Muscle layer of colon (tissue), 2 donors: Measurements from ENCODE around the gene TEAD4.

Experiments
- H3K27ac ChIP-seq: one replicate; pipeline ENCODE4 v1.7.0; 2013; ENCODE audit warnings: low read depth, mild to moderate bottlenecking, low read length, moderate library complexity
- H3K27me3 ChIP-seq, 2 donors: one replicate each; pipeline ENCODE4 v1.7.0; 2013; ENCODE audit warnings: low read length in 2 of 2, mild to moderate bottlenecking in 2 of 2; ENCODE audit not compliant: insufficient read depth in 2 of 2, control insufficient read depth in 1 of 2
- H3K36me3 ChIP-seq: one replicate; pipeline ENCODE4 v1.7.0; 2013; ENCODE audit warnings: mild to moderate bottlenecking, low read length; ENCODE audit not compliant: insufficient read depth
- H3K4me1 ChIP-seq: one replicate; pipeline ENCODE4 v1.7.0; 2013; ENCODE audit warnings: mild to moderate bottlenecking, low read length; ENCODE audit not compliant: insufficient read depth
- H3K4me3 ChIP-seq, 2 donors: one replicate each; pipeline ENCODE4 v1.7.0; 2013; ENCODE audit warnings: low read length in 2 of 2, low read depth in 1 of 2, mild to moderate bottlenecking in 1 of 2, moderate library complexity in 1 of 2
- H3K9ac ChIP-seq: one replicate; pipeline ENCODE4 v1.7.0; 2013; ENCODE audit warnings: low read length
- H3K9me3 ChIP-seq: one replicate; pipeline ENCODE4 v1.7.0; 2013; ENCODE audit warnings: mild to moderate bottlenecking, low read length
- donor health status: abdominal sarcoma.
- donor health status: Adenocarcinoma of cecum.

TEAD4 gene

GRCh38 chr12:3043406-3043805 lies 84.2 kb downstream of the TEAD4 start:
- Histone ChIP-seq H3K36me3 (no peaks in the 10 kb centered on the region), H3K4me1 (no peaks in the 10 kb centered on the region), H3K9me3 (no peaks in the 10 kb centered on the region), H3K4me3 (no peak overlapping the region), H3K27ac (no peak overlapping the region), H3K9ac (no peak overlapping the region), H3K27me3 (no peaks in the 10 kb centered on the region)

DNA sequence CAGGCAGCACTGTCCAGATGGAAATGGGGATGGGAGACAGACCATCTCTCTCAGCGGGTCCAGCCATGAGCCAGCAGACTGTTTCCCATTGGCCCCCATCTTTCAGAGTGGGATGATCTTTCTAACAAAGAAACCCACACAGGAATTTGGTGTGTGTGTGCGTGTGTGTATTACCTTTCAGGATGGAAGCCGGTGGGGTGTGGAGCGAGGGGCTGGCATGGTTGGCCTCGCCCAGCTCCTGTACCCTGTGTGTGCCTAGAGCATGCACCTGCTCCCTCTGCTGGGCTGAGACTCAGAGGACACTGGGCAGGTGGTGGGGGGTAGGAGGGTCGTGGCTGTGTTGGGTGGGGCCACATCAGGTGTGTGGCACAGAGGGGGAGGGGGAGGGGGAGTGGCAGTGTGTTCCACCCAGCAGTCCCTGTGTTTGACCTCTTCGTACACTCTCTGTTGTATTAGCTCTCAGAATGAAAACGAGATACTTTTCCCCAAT lies 85.0 kb downstream of the TEAD4 start:
- no peak overlapping the region for H3K27ac ChIP-seq
- no peaks in the 10 kb centered on the region for H3K9me3 ChIP-seq
- H3K4me3 ChIP-seq = no peak overlapping the region
- H3K4me1 ChIP-seq = no peaks in the 10 kb centered on the region
- H3K9ac ChIP-seq = no peak overlapping the region
- H3K27me3 ChIP-seq = no peaks in the 10 kb centered on the region
- H3K36me3 ChIP-seq = no peaks in the 10 kb centered on the region

- no peak overlapping the region for H3K4me3 ChIP-seq
- H3K9ac ChIP-seq = no peak overlapping the region
- no peaks in the 10 kb centered on the region for H3K27me3 ChIP-seq
- H3K27ac ChIP-seq = no peak overlapping the region
- H3K4me1 ChIP-seq = no peaks in the 10 kb centered on the region
- no peaks in the 10 kb centered on the region for H3K36me3 ChIP-seq
- no peaks in the 10 kb centered on the region for H3K9me3 ChIP-seq
Measured at GRCh38 chr12:3045494-3045893, 86.3 kb downstream of the TEAD4 start.

- no peaks in the 10 kb centered on the region for H3K27me3 ChIP-seq
- H3K27ac ChIP-seq = no peak overlapping the region
- no peaks in the 10 kb centered on the region for H3K36me3 ChIP-seq
- no peak overlapping the region for H3K4me3 ChIP-seq
- no peaks in the 10 kb centered on the region for H3K4me1 ChIP-seq
- H3K9me3 ChIP-seq = no peaks in the 10 kb centered on the region
- no peak overlapping the region for H3K9ac ChIP-seq
Measured at GRCh38 chr12:3045989-3046388, 86.8 kb downstream of the TEAD4 start.

DNA sequence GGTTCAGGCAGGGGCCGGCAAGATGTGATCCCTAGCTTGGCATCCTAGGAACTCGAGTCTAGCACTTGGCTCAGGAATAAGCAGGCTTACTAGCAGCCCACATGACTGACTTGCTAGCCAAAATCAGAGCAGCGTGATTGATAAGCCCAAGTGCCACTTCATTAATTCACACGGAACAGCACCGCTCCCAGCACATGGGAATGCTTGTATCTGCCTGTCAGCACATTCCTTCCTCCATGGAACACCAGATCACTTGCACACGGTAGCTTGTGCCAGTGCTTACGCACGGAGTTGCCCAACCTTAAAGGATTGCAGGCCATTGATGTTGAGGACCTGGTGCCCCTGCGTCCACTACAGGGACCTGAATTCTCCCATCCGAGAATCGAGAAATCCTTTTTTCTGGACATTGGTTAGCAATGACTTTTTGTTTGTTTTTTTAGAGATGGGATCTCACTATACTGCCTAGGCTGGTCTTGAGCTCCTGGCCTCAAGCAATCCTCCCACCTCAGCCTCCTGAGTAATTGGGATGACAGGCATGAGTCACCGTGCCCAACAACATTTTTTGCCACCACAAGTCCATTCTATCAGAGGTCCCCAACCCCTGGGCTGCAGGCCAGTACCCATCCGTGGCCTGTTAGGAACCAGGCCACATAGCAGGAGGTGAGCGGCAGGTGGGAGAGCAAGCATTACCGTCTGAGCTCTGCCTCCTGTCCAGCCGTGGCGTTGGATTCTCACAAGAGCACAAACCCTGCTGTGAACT lies 87.4 kb downstream of the TEAD4 start:
- Histone ChIP-seq H3K27ac (no peak overlapping the region), H3K4me3 (no peak overlapping the region), H3K9ac (no peak overlapping the region), H3K36me3 (no peaks in the 10 kb centered on the region), H3K4me1 (no peaks in the 10 kb centered on the region), H3K27me3 (no peaks in the 10 kb centered on the region), H3K9me3 (no peaks in the 10 kb centered on the region)

GRCh38 chr12:3047961-3048360 lies 88.8 kb downstream of the TEAD4 start:
- no peaks in the 10 kb centered on the region for H3K36me3 ChIP-seq
- H3K27ac ChIP-seq = no peak overlapping the region
- H3K9ac ChIP-seq = no peak overlapping the region
- H3K9me3 ChIP-seq = no peaks in the 10 kb centered on the region
- no peaks in the 10 kb centered on the region for H3K27me3 ChIP-seq
- H3K4me1 ChIP-seq = no peaks in the 10 kb centered on the region
- H3K4me3 ChIP-seq = no peak overlapping the region

GRCh38 chr12:3048540-3048939 lies 89.3 kb downstream of the TEAD4 start:
- H3K27ac ChIP-seq = no peak overlapping the region
- H3K4me3 ChIP-seq = no peak overlapping the region
- no peaks in the 10 kb centered on the region for H3K9me3 ChIP-seq
- H3K9ac ChIP-seq = no peak overlapping the region
- H3K27me3 ChIP-seq = no peaks in the 10 kb centered on the region
- no peaks in the 10 kb centered on the region for H3K4me1 ChIP-seq
- H3K36me3 ChIP-seq = no peaks in the 10 kb centered on the region

DNA sequence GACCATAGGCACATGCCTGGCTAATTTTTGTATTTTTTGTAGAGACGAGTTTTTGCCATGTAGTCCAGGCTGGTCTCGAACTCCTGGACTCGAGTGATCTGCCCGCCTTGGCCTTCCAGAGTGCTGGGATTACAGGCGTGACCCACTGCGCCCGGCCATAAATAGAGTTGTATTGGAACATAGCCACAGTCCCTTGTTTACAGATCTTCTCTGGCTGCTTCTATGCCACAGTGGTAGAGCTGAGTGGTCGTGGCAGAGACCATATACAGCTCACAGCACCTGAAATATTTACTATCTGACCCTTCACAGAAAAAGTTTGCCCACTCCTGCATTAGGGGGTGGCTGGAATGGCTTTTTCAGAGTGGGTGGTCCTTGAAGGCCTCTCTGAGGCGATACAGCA lies 90.0 kb downstream of the TEAD4 start:
- Histone ChIP-seq H3K36me3 (no peaks in the 10 kb centered on the region), H3K4me1 (no peaks in the 10 kb centered on the region), H3K27me3 (no peaks in the 10 kb centered on the region), H3K27ac (no peak overlapping the region), H3K9me3 (no peaks in the 10 kb centered on the region), H3K4me3 (no peak overlapping the region), H3K9ac (no peak overlapping the region)

DNA sequence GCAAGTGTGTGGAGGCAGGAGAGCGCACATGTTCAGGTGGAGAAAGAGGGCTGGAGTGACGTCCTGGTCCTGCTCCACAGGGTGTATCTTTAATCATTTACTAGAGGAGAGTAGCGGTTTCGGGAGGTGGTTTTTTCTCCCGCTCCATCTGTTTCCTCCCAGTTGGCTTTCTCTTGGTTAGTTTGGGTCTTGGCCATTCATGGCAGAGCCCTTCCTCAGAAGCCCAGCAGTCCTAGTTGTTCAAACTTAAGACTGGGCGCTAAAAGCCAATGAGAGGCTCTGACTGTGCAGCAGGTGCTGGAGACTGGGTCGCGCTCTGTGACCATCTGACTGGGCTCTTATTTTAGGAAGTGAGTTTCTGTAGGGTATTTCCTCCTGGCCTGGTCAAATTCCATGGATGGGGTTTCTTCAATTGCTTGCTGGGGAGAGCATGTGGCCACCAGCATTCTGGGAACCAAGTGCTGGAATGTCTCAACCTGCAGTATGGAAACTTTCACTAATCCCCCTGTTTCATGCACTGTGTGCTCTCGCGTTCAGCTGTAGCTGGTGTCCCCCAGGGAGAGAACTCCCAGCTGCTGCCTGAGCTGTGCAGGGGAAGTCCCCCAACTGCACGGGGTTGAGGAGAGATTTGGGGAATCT lies 90.5 kb downstream of the TEAD4 start:
- no peaks in the 10 kb centered on the region for H3K27me3 ChIP-seq
- H3K27ac ChIP-seq = no peak overlapping the region
- H3K9ac ChIP-seq = no peak overlapping the region
- H3K36me3 ChIP-seq = no peaks in the 10 kb centered on the region
- H3K4me3 ChIP-seq = no peak overlapping the region
- no peaks in the 10 kb centered on the region for H3K9me3 ChIP-seq
- no peaks in the 10 kb centered on the region for H3K4me1 ChIP-seq

- H3K4me3 ChIP-seq = no peak overlapping the region
- no peak overlapping the region for H3K9ac ChIP-seq
- H3K27me3 ChIP-seq = no peaks in the 10 kb centered on the region
- no peaks in the 10 kb centered on the region for H3K9me3 ChIP-seq
- peaks cover 15% of the 10 kb centered on the region for H3K4me1 ChIP-seq
- no peaks in the 10 kb centered on the region for H3K36me3 ChIP-seq
- H3K27ac ChIP-seq = no peak overlapping the region
Measured at GRCh38 chr12:3054374-3054773, 95.2 kb downstream of the TEAD4 start.

- Histone ChIP-seq H3K9ac (no peak overlapping the region), H3K4me3 (no peak overlapping the region), H3K9me3 (no peaks in the 10 kb centered on the region), H3K27ac (peak overlapping the region; percentile 28), H3K27me3 (no peaks in the 10 kb centered on the region), H3K36me3 (no peaks in the 10 kb centered on the region), H3K4me1 (peaks cover 15% of the 10 kb centered on the region)
Measured at GRCh38 chr12:3055026-3055703, 96.0 kb downstream of the TEAD4 start.
